Astrocyte of the cerebellum (primary cell): ENCODE measurements around the gene MRGPRG.

ENCODE experiments used
- DNase-seq: peaks from one replicate; pipeline ENCODE4 v3.0.0-alpha.2; 2011; ENCODE audit warnings: low read depth
- H3K4me3 ChIP-seq: 2 replicates; pipeline ENCODE4 v1.5.1; 2011; ENCODE audit warnings: mild to moderate bottlenecking, low read depth, low read length, moderate library complexity
- CTCF ChIP-seq: IDR thresholded peaks from 2 replicates; pipeline ENCODE4 v1.5.1; 2012; ENCODE audit warnings: low read length, low read depth, moderate library complexity, mild to moderate bottlenecking; ENCODE audit errors: missing control alignments
- in situ Hi-C: cut with HindIII; loops from 2 replicates; pipeline ENCODE4 v1.10.0; 2017; ENCODE audit warnings: low sequenced_read_pairs

Gene MRGPRG

GRCh38 chr11:3206156-3206921 lies 12.3 kb downstream of the MRGPRG start:
- TF ChIP-seq CTCF, result no peak
- H3K4me3 ChIP-seq, result no peak overlapping the region
- in situ Hi-C loops, result no loop called here
- DNase-seq, result no peak

- no peak for TF ChIP-seq CTCF
- H3K4me3 ChIP-seq, result no peak overlapping the region
- in situ Hi-C loops, result no loop called here
- DNase-seq, result no peak
These were observed 13.1 kb downstream of the MRGPRG start for GRCh38 chr11:3205261-3206155.

GRCh38 chr11:3204141-3205015 lies 14.2 kb downstream of the MRGPRG start:
- in situ Hi-C loops, result no loop called here
- DNase-seq, result no peak
- no peak overlapping the region for H3K4me3 ChIP-seq
- TF ChIP-seq CTCF, result no peak

- no peak for TF ChIP-seq CTCF
- no peak overlapping the region for H3K4me3 ChIP-seq
- in situ Hi-C loops, result no loop called here
- DNase-seq, result no peak
These were observed 15.2 kb downstream of the MRGPRG start for GRCh38 chr11:3203221-3204043.

GRCh38 chr11:3202759-3203158 lies 15.9 kb downstream of the MRGPRG start:
- in situ Hi-C loops, result no loop called here
- no peak overlapping the region for H3K4me3 ChIP-seq

More at GRCh38 chr11:3202759-3203158, 15.9 kb downstream of the MRGPRG start:
- no peak for DNase-seq
- no peak for TF ChIP-seq CTCF
